CD4-positive, alpha-beta T cell (primary cell): ENCODE measurements around the gene TAC4. TPM values are rescaled to one million over a fixed set of nuclear protein-coding genes. Genes with fewer than 3 reads are reported as not detected.
A peak's percentile ranks its signal among the peaks of the same experiment; 100 is the strongest.

ENCODE experiments used
- ATAC-seq: fragments of 200-7000 bp; cut with Tn5 transposase; one replicate; pipeline ENCODE4 v1.10.0; 2022; ENCODE audit warnings: mild to moderate bottlenecking; ENCODE audit not compliant: poor library complexity
- CTCF ChIA-PET: fragments of 350-600 bp; sonication (Branson Sonifier 250); formaldehyde crosslinking; loops from one replicate; lab custom pipeline; 2021; ENCODE audit warnings: antibody characterized with exemption, inconsistent platforms; lab: Charles Lee
- POLR2A ChIA-PET: fragments of 350-600 bp; sonication (Branson Sonifier 250); formaldehyde crosslinking; loops from one replicate; lab custom pipeline; 2021; ENCODE audit warnings: antibody characterized with exemption, inconsistent platforms; lab: Charles Lee
- DNase-seq, 14 experiments: peaks; one replicate each; pipeline ENCODE4 v3.0.0-alpha.2; 2013 to 2020; ENCODE audit warnings: mixed read lengths in 2 of 14
- H3K27ac ChIP-seq, 2 donors: one replicate each; pipeline versions ENCODE4 v1.5.1 to v1.7.0; 2013; ENCODE audit warnings: low read length in 2 of 2, low read depth in 1 of 2, mild to moderate bottlenecking in 1 of 2
- H3K27me3 ChIP-seq, 2 experiments: 1 replicate in 1 of 2; 2 replicates in 1 of 2; pipeline versions ENCODE4 v1.6.1 to v1.7.0; 2013; ENCODE audit warnings: low read length in 2 of 2, control low read depth in 1 of 2, mild to moderate bottlenecking in 1 of 2, moderate library complexity in 1 of 2; ENCODE audit not compliant: insufficient read depth in 2 of 2, control insufficient read depth in 1 of 2
- H3K36me3 ChIP-seq: one replicate; pipeline ENCODE4 v1.6.1; 2013; ENCODE audit warnings: low read length, control low read depth; ENCODE audit not compliant: insufficient read depth
- H3K4me1 ChIP-seq: one replicate; pipeline ENCODE4 v1.6.1; 2013; ENCODE audit warnings: low read length, control low read depth; ENCODE audit not compliant: insufficient read depth
- H3K4me3 ChIP-seq: one replicate; pipeline ENCODE4 v1.5.1; 2013; ENCODE audit warnings: mild to moderate bottlenecking, low read length, moderate library complexity
- H3K9me3 ChIP-seq, 2 experiments: 1 replicate in 1 of 2; 2 replicates in 1 of 2; pipeline versions ENCODE4 v1.6.1 to v1.7.0; 2013; ENCODE audit warnings: low read length in 2 of 2, mild to moderate bottlenecking in 2 of 2, control low read depth in 1 of 2, moderate library complexity in 1 of 2; ENCODE audit not compliant: control insufficient read depth in 1 of 2, insufficient read depth in 1 of 2
- H3K27ac Mint-ChIP-seq: one replicate; pipeline ENCODE4 v1.8.0; 2020; ENCODE audit warnings: mixed read lengths
- H3K27me3 Mint-ChIP-seq: one replicate; pipeline ENCODE4 v1.8.0; 2021; ENCODE audit warnings: mixed read lengths
- H3K36me3 Mint-ChIP-seq: one replicate; pipeline ENCODE4 v1.8.0; 2021; ENCODE audit warnings: low read depth, mixed read lengths
- H3K4me1 Mint-ChIP-seq: one replicate; pipeline ENCODE4 v1.8.0; 2021; ENCODE audit warnings: low read depth, mixed read lengths
- H3K4me3 Mint-ChIP-seq: one replicate; pipeline ENCODE4 v1.8.0; 2020; ENCODE audit warnings: mild to moderate bottlenecking, mixed read lengths
- H3K9me3 Mint-ChIP-seq: one replicate; pipeline ENCODE4 v1.8.0; 2020; ENCODE audit warnings: mixed read lengths
- CTCF ChIP-seq: fragments of 200-600 bp; IDR thresholded peaks from one replicate; pipeline ENCODE4 v1.8.0; 2022; ENCODE audit warnings: antibody characterized with exemption, mild to moderate bottlenecking
- intact Hi-C, 2 experiments: fragments of 100-400 bp; cut with DNase I in 1 of 2; cut with micrococcal nuclease in 1 of 2; formaldehyde crosslinking; loops; one replicate each; pipeline versions ENCODE4 v1.15.1 to v1.9.0; 2023 to 2025; cut with DNase I, micrococcal nuclease
- total RNA-seq, 174 experiments: library from RNA in 2 of 174; stranded (reverse) in 2 of 174; gene quantifications; one replicate each; pipeline ENCODE4 v1.2.3 and lab custom pipeline; 2021 to 2026

TAC4 gene
- total RNA-seq, 2 experiments from 2014 or later, result not detected

GRCh38 chr17:49789243-49789578 is 58.7 kb downstream of the TAC4 start:
- Histone ChIP-seq H3K9me3 (no peaks in the 10 kb centered on the region), H3K36me3 (peaks cover 39% of the 10 kb centered on the region), H3K4me3 (peak overlapping the region; percentile 93), H3K27ac (peak overlapping the region; percentile 26 to 98), H3K27me3 (no peaks in the 10 kb centered on the region), H3K4me1 (peaks cover 39% of the 10 kb centered on the region)
- ChIA-PET POLR2A (interaction anchor here (1.2 to 3.7 kb wide), 12 partner anchors 8 to 112 kb away, joined by 3 to 94 read pairs (median 14); partner anchors contain the start of genes FAM117A, SLC35B1 and SPOP), CTCF (interaction anchor here (1.3 to 4.9 kb wide), 2 partner anchors 33 to 81 kb away, joined by 3 to 29 read pairs; partner anchors contain the start of gene SLC35B1)
- peaks cover 66% of the 10 kb centered on the region for H3K4me1 Mint-ChIP-seq
- no peaks in the 10 kb centered on the region for H3K9me3 Mint-ChIP-seq
- no peaks in the 10 kb centered on the region for H3K27me3 Mint-ChIP-seq
- intact Hi-C loops, result loop anchor here (2.0 to 10.0 kb wide), 3 partner anchors 50 to 426 kb away; partner anchors contain the start of genes NGFR (in 1 of the 2) and ZNF652 (in 1 of the 2)
- H3K4me3 Mint-ChIP-seq, result peak overlapping the region; percentile 100
- peak overlapping the region; percentile 96 for H3K27ac Mint-ChIP-seq
- TF ChIP-seq CTCF, result no peak
- H3K36me3 Mint-ChIP-seq, result peaks cover 65% of the 10 kb centered on the region
- no peak for ATAC-seq
- DNase-seq, result no peak

GRCh38 chr17:49788478-49789242 is 59.2 kb downstream of the TAC4 start, which contains the start of gene KAT7:
KAT7 (plus strand) TSS chr17:49788681; CDS start chr17:49788835, 154 bp downstream.
- Histone ChIP-seq H3K27me3 (no peaks in the 10 kb centered on the region), H3K4me1 (peaks cover 34% of the 10 kb centered on the region), H3K27ac (peak within 1 kb of the TSS; percentile 98 to 99), H3K36me3 (peaks cover 34% of the 10 kb centered on the region), H3K9me3 (no peaks in the 10 kb centered on the region), H3K4me3 (peak within 1 kb of the TSS; percentile 93)
- ATAC-seq (peak; percentile 80), DNase-seq (peak; percentile 95 to 100 (median 97))
- H3K4me3 Mint-ChIP-seq, result peak within 1 kb of the TSS; percentile 100
- no peaks in the 10 kb centered on the region for H3K9me3 Mint-ChIP-seq
- ChIA-PET POLR2A (interaction anchor here (0.6 to 3.7 kb wide), 28 partner anchors 8 to 609 kb away, joined by 3 to 94 read pairs (median 5); partner anchors contain the start of genes FAM117A, ITGA3, LRRC59 and PHB1), CTCF (interaction anchor here (1.1 to 4.9 kb wide), 6 partner anchors 32 to 221 kb away, joined by 3 to 29 read pairs (median 3); partner anchors contain the start of gene SLC35B1)
- peaks cover 59% of the 10 kb centered on the region for H3K36me3 Mint-ChIP-seq
- peaks cover 60% of the 10 kb centered on the region for H3K4me1 Mint-ChIP-seq
- TF ChIP-seq CTCF, result no peak
- peak within 1 kb of the TSS; percentile 96 for H3K27ac Mint-ChIP-seq
- H3K27me3 Mint-ChIP-seq, result no peaks in the 10 kb centered on the region
- intact Hi-C loops, result loop anchor here (1.0 to 10.0 kb wide), 7 partner anchors 24 to 426 kb away; partner anchors contain the start of genes FAM117A (in 2 of the 2), NGFR (in 1 of the 2) and ZNF652 (in 1 of the 2)

Other genes starting within 250 kb of the TAC4 start
- 10 to 100 TPM; 38.7 to 41.5 TPM for gene SPOP, start 170.0 kb downstream of the TAC4 start, total RNA-seq
- gene SLC35B1, start 140.1 kb downstream of the TAC4 start, total RNA-seq, result 10 to 100 TPM; 44.0 to 46.8 TPM
- 10 to 100 TPM; 23.2 to 26.5 TPM for gene FAM117A, start 83.9 kb downstream of the TAC4 start, total RNA-seq
- 100 to 1,000 TPM; 178 to 187 TPM for gene KAT7, start 59.4 kb downstream of the TAC4 start, total RNA-seq
- gene DLX4, start 121.1 kb upstream of the TAC4 start, total RNA-seq, result under 1 TPM; 0.59 to 0.85 TPM
- not detected for gene DLX3, start 147.2 kb upstream of the TAC4 start, total RNA-seq
- gene ITGA3, start 208.0 kb upstream of the TAC4 start, total RNA-seq, result 1 to 10 TPM; 2.3 to 2.4 TPM
- gene PDK2, start 247.3 kb upstream of the TAC4 start, total RNA-seq, result 10 to 100 TPM in 1 of 2 experiments, 1 to 10 TPM in 1; 8.7 to 10.1 TPM